Measurements from ENCODE around the gene TMEM260.

DNA sequence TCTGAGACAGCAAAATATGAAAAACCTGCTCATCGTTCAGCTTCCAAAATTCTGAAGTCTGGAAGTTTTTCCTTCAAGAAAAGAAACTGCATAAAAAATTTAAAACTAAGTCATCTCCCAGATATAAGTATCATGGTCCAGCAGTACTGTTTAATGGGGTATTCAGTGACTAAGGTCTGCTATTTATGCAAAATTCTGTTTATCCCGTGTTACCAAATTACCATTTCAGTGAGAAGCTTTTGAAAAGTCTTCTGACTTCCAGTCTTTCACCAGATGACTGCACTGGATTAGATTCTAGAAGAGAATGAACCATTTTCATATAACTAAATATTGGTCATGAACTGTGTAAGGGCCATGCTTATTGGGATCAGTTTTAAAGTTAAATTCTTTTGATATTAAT, 67.9 kb downstream of the TMEM260 start:
- TF ChIP-seq CTCF (IDR thresholded peaks at IDR 0.05; ENCODE audit: extremely low read depth in 1 of 2, insufficient read depth in 1 of 2, low read depth in 1 of 2, low read length in 2 of 2) = no peak
- TF ChIP-seq FOS (IDR thresholded peaks at IDR 0.05; ENCODE audit: borderline replicate concordance, insufficient read depth, low read length) = no peak
- TF ChIP-seq POLR2AphosphoS5 (IDR thresholded peaks at IDR 0.05; ENCODE audit: insufficient read depth, low read depth, low read length) = no peak
